CD8-positive, alpha-beta memory T cell (primary cell): Measurements from ENCODE around the gene AFAP1L1. TPM values are rescaled to one million over a fixed set of nuclear protein-coding genes. Genes with fewer than 3 reads are reported as not detected.

Source experiments
- CTCF ChIA-PET: fragments of 350-600 bp; sonication (Branson Sonifier 250); formaldehyde crosslinking; loops from one replicate; lab custom pipeline; 2021; ENCODE audit warnings: antibody characterized with exemption; lab: Charles Lee
- POLR2A ChIA-PET: fragments of 350-600 bp; sonication (Branson Sonifier 250); formaldehyde crosslinking; loops from one replicate; lab custom pipeline; 2021; ENCODE audit warnings: antibody characterized with exemption; lab: Charles Lee
- DNase-seq, 5 donors: peaks; one replicate each; pipeline versions ENCODE4 v3.0.0 to v3.0.0-alpha.2; 2020 to 2022; ENCODE audit warnings: mixed read lengths in 1 of 5
- H3K27ac ChIP-seq: one replicate; pipeline ENCODE4 v1.7.0; 2013; ENCODE audit warnings: low read depth, mild to moderate bottlenecking, low read length, moderate library complexity
- H3K27me3 ChIP-seq: 2 replicates; pipeline ENCODE4 v1.7.0; 2013; ENCODE audit warnings: low read length, mild to moderate bottlenecking; ENCODE audit not compliant: insufficient read depth, poor library complexity, severe bottlenecking
- H3K36me3 ChIP-seq: 2 replicates; pipeline ENCODE4 v1.7.0; 2013; ENCODE audit warnings: mild to moderate bottlenecking, low read length, moderate library complexity; ENCODE audit not compliant: insufficient read depth
- H3K4me1 ChIP-seq: 2 replicates; pipeline ENCODE4 v1.7.0; 2013; ENCODE audit warnings: mild to moderate bottlenecking, low read length, moderate library complexity; ENCODE audit not compliant: insufficient read depth
- H3K4me3 ChIP-seq: 2 replicates; pipeline ENCODE4 v1.7.0; 2013; ENCODE audit warnings: mild to moderate bottlenecking, low read length
- H3K9me3 ChIP-seq: 2 replicates; pipeline ENCODE4 v1.7.0; 2013; ENCODE audit warnings: mild to moderate bottlenecking, low read length
- H3K27ac Mint-ChIP-seq, 8 donors: one replicate each; pipeline ENCODE4 v1.8.0; 2020 to 2021; ENCODE audit warnings: mixed read lengths in 8 of 8, mild to moderate bottlenecking in 6 of 8, inconsistent platforms in 3 of 8, moderate library complexity in 3 of 8
- H3K27me3 Mint-ChIP-seq, 2 donors: one replicate each; pipeline ENCODE4 v1.8.0; 2020 to 2021; ENCODE audit warnings: mixed read lengths in 2 of 2, mild to moderate bottlenecking in 1 of 2, moderate library complexity in 1 of 2
- H3K36me3 Mint-ChIP-seq, 3 donors: one replicate each; pipeline ENCODE4 v1.8.0; 2020 to 2021; ENCODE audit warnings: mixed read lengths in 3 of 3, inconsistent platforms in 1 of 3, mild to moderate bottlenecking in 1 of 3
- H3K4me1 Mint-ChIP-seq, 3 donors: one replicate each; pipeline ENCODE4 v1.8.0; 2020 to 2021; ENCODE audit warnings: mixed read lengths in 3 of 3, inconsistent platforms in 1 of 3, mild to moderate bottlenecking in 1 of 3
- H3K4me3 Mint-ChIP-seq, 7 donors: one replicate each; pipeline ENCODE4 v1.8.0; 2020 to 2021; ENCODE audit warnings: mixed read lengths in 7 of 7, mild to moderate bottlenecking in 6 of 7, moderate library complexity in 4 of 7, inconsistent platforms in 2 of 7
- H3K9me3 Mint-ChIP-seq, 5 donors: one replicate each; pipeline ENCODE4 v1.8.0; 2020 to 2022; ENCODE audit warnings: mixed read lengths in 5 of 5, mild to moderate bottlenecking in 3 of 5, moderate library complexity in 2 of 5, inconsistent platforms in 1 of 5
- polyA plus RNA-seq: library from polyadenylated mRNA; unstranded; fragments of 300-500 nt; fragmentation: Illumina TruSeq; gene quantifications from one replicate; pipeline ENCODE4 v1.2.3, GENCODE V29; 2021
- total RNA-seq, 2 experiments: library from RNA; stranded (reverse); gene quantifications; one replicate each; pipeline ENCODE4 v1.2.3, GENCODE V29; 2021

The AFAP1L1 gene
- total RNA-seq (under 1 TPM in 1 of 2 experiments, not detected in 1; 0.18 TPM), polyA plus RNA-seq (not detected)

DNA sequence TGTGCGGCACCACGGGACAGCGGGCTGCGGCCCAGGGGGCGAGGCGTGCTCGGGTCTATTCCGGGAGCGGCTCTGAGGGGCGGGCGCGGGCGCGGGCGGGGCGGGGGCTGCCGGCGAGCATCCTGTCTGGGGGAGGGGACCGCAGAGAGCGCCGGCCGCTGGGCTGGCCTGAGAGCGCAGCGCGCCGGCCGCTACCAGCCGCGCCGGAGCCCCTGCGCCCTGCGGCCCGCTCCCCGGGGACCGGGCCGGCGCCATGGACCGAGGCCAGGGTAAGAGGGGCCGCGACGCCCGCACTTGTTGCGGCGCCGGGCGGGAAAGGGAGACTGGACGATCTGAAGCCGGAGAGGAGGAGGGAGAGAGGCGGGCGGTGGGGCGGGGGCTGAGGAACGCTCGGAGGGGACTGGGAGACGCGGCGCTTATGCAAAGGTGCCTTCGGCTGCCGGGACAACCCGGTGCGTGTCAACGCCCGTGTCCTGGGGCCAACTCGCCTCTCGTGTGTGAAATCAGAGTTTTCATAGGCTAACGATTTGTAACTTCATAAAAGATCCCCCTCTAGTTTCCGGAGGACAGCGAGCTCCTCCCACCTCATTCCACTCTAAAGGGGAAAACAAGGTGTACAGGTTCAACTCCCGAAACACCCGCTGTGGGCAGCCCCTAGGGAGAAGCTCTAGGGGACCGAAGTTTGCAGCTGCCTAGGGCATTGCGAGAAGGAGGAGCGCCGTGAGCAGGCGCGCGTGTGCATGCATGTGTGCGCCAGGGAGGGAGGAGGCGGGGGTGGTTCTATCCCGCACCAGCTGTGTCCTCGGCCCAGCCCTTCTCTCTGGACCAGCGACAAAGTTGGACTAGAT lies at the start of gene AFAP1L1:
Gene AFAP1L1 (plus strand): TSS at position 144 of the 848 bp plus-strand sequence. CDS start 110 bp downstream, at position 254.
- peaks cover 0 to 9% (median 0%) of the 10 kb centered on the region in 3 donors for H3K36me3 Mint-ChIP-seq
- H3K27me3 ChIP-seq: peaks cover 5% of the 10 kb centered on the region
- peaks cover 0 to 23% (median 13%) of the 10 kb centered on the region in 5 donors for H3K9me3 Mint-ChIP-seq
- peak in 1 of 5 donors; percentile 30 for DNase-seq
- peaks cover 5% of the 10 kb centered on the region for H3K9me3 ChIP-seq
- peak within 1 kb of the TSS; percentile 37 for H3K4me3 ChIP-seq
- H3K27ac ChIP-seq: no peak within 1 kb of the TSS
- peaks cover 7 to 10% (median 7%) of the 10 kb centered on the region in 3 donors for H3K4me1 Mint-ChIP-seq
- peak within 1 kb of the TSS in 2 of 8 donors; percentile 3 to 14 for H3K27ac Mint-ChIP-seq
- ChIA-PET CTCF (no interaction called here), POLR2A (no interaction called here)
- H3K4me3 Mint-ChIP-seq: peak within 1 kb of the TSS; percentile 65 to 88 (median 82)
- peaks cover 47 to 69% of the 10 kb centered on the region in 2 donors for H3K27me3 Mint-ChIP-seq
- no peaks in the 10 kb centered on the region for H3K36me3 ChIP-seq
- H3K4me1 ChIP-seq: no peaks in the 10 kb centered on the region

DNA sequence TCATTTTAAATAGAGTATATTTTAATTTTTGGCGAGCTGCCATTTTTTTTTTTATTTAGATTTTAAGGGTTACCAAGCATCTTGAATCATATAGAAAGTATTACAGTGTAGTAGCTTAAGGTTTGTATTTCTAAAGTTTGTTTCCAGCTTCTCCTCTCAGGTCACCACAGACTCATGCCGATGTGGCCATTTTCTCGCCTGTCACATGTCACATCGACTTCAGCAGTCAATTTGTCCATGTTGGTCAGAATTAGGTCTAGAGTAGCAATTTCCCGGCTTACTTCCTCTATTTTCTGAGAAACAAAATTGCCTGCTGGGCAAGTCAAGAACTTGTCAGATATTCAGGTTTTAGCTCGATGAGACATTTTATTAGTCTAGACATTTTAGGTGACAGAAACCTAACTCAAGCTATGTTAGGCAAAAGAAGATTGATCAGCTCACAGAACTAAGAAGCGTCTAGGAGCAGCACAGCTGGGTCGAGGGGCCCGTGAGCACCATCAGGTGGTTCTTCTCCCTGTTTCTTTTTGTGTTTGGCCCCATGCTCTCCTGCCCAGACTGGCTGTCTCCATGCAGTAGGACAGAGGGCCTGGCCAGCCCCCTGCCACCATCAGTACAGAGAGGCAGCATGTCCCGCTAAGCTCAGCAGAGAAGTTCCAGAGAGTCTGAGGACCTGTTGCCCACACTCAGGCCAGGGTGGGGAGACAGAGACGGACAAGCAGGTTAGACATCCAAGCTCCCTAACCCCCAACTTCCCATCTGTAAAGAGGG lies 48.4 kb upstream of the AFAP1L1 start:
- Histone ChIP-seq H3K4me1 (no peaks in the 10 kb centered on the region), H3K27ac (no peak overlapping the region), H3K4me3 (no peak overlapping the region), H3K36me3 (no peaks in the 10 kb centered on the region), H3K9me3 (no peaks in the 10 kb centered on the region), H3K27me3 (no peaks in the 10 kb centered on the region)
- Mint-ChIP-seq H3K36me3 (no peaks in the 10 kb centered on the region), H3K4me3 (no peak overlapping the region), H3K27me3 (peaks cover 4 to 6% of the 10 kb centered on the region in 2 donors), H3K4me1 (no peaks in the 10 kb centered on the region), H3K27ac (peak overlapping the region in 1 of 8 donors; percentile 25), H3K9me3 (no peaks in the 10 kb centered on the region)
- CTCF ChIA-PET: interaction anchor here (0.9 to 1.5 kb wide), 4 partner anchors 9 to 83 kb away, joined by 3 read pairs; no protein-coding TSS in a partner anchor
- no peak for DNase-seq
- POLR2A ChIA-PET: no interaction called here

DNA sequence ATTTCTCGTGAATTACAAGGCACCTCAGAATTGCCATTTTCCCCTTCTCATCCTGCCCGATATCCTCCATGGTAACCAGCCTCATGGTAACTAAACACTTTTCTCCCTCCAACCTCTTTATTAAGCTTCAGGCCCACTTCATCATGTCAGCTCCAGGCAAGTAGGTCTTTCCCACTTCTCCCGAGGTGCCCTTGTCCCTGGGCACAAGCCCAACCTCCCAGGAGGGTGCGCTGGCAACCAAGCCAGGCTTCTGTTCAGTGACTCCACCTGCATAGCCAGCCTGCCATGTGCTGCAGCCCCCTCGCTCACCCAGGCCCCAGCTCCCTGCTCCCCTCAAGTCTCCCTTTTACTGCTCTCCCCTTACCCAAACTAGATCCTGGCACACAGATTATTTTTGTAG lies 47.4 kb upstream of the AFAP1L1 start:
- DNase-seq: no peak
- no peaks in the 10 kb centered on the region for H3K9me3 Mint-ChIP-seq
- no peak overlapping the region for H3K27ac ChIP-seq
- H3K9me3 ChIP-seq: no peaks in the 10 kb centered on the region
- no peak overlapping the region for H3K4me3 Mint-ChIP-seq
- peaks cover 4 to 9% of the 10 kb centered on the region in 2 donors for H3K27me3 Mint-ChIP-seq
- no peak overlapping the region for H3K4me3 ChIP-seq
- no peaks in the 10 kb centered on the region for H3K27me3 ChIP-seq
- H3K4me1 ChIP-seq: no peaks in the 10 kb centered on the region
- ChIA-PET POLR2A (no interaction called here), CTCF (interaction anchor here (0.9 kb wide), 1 partner anchor 17 kb away, joined by 3 read pairs; no protein-coding TSS in a partner anchor)
- no peaks in the 10 kb centered on the region for H3K36me3 Mint-ChIP-seq
- no peaks in the 10 kb centered on the region for H3K4me1 Mint-ChIP-seq
- H3K27ac Mint-ChIP-seq: peak overlapping the region in 1 of 8 donors; percentile 48
- no peaks in the 10 kb centered on the region for H3K36me3 ChIP-seq

DNA sequence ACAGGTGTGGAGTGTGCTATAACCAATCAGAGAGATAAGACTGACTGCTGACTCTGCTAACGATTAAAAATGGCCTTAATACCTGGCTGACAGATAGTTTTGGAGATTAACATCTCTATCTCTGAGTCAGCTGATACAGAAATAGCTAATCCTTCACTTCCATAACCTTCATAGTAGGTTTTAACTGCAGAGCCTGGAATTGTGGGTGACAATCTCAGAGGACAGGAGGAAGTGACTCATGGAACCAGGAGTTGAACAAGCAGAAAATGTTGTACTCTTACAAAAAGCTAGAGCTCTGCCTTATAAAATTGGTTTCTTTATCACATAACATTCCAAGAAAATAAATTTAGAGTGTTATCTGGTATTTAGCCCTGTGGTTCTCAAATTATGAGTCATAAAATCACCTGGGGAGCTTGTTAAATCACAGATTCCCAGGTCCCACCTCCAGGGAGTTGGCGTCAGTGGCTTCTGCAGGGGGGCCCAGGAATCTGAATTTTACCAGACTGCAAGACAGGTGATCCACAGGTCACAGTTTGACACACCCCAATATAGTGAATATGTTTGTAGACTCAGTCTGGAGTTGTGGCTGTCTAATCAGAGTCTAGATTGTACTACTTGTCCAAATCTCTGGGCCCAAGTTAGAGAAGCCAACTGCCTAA lies 44.4 kb upstream of the AFAP1L1 start:
- Histone ChIP-seq H3K27me3 (no peaks in the 10 kb centered on the region), H3K4me1 (no peaks in the 10 kb centered on the region), H3K36me3 (no peaks in the 10 kb centered on the region), H3K9me3 (no peaks in the 10 kb centered on the region), H3K27ac (no peak overlapping the region), H3K4me3 (no peak overlapping the region)
- CTCF ChIA-PET: no interaction called here
- H3K4me1 Mint-ChIP-seq: no peaks in the 10 kb centered on the region
- H3K9me3 Mint-ChIP-seq: no peaks in the 10 kb centered on the region
- H3K36me3 Mint-ChIP-seq: no peaks in the 10 kb centered on the region
- no peak for DNase-seq
- POLR2A ChIA-PET: no interaction called here
- peaks cover 9 to 21% of the 10 kb centered on the region in 2 donors for H3K27me3 Mint-ChIP-seq
- no peak overlapping the region for H3K4me3 Mint-ChIP-seq
- no peak overlapping the region for H3K27ac Mint-ChIP-seq

DNA sequence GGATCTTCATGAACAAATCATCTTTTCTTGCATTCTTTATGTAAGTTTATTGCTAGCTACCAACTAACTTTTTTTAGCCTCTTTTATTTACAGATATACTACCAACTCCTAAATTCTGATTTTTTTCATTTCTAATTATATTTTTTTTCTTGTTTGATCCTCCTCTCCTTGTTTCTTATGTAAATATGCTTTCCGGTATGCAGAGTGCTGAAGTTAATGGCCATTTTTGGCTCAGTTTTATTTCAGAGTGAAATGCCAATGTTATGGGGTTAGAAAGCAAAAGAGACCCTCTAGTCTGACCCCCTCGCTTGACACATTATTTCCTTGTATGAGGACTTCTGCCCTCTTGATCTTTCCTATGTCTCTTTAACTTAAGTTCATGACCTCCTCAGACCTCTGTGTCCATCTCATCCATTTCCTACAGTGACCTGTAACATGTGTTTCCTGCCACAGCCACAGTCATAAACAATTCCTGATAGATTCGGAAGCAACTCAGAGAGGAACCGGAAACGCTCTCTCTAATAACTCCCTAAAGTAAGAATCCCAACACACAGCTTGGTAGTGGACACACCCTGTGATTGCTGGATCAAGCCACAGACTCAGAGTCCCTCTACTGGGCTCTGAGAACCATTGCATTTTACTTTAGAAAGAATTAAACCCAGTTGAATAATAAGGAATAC lies 42.9 kb upstream of the AFAP1L1 start:
- H3K4me1 Mint-ChIP-seq: no peaks in the 10 kb centered on the region
- CTCF ChIA-PET: interaction anchor here (1.4 kb wide), 1 partner anchor 11 kb away, joined by 4 read pairs; no protein-coding TSS in a partner anchor
- POLR2A ChIA-PET: no interaction called here
- Histone ChIP-seq H3K4me1 (no peaks in the 10 kb centered on the region), H3K27me3 (no peaks in the 10 kb centered on the region), H3K9me3 (no peaks in the 10 kb centered on the region), H3K4me3 (no peak overlapping the region), H3K36me3 (no peaks in the 10 kb centered on the region), H3K27ac (no peak overlapping the region)
- no peaks in the 10 kb centered on the region for H3K36me3 Mint-ChIP-seq
- DNase-seq: no peak
- H3K27me3 Mint-ChIP-seq: peaks cover 18 to 31% of the 10 kb centered on the region in 2 donors
- no peak overlapping the region for H3K4me3 Mint-ChIP-seq
- H3K27ac Mint-ChIP-seq: peak overlapping the region in 1 of 8 donors; percentile 6
- no peaks in the 10 kb centered on the region for H3K9me3 Mint-ChIP-seq

DNA sequence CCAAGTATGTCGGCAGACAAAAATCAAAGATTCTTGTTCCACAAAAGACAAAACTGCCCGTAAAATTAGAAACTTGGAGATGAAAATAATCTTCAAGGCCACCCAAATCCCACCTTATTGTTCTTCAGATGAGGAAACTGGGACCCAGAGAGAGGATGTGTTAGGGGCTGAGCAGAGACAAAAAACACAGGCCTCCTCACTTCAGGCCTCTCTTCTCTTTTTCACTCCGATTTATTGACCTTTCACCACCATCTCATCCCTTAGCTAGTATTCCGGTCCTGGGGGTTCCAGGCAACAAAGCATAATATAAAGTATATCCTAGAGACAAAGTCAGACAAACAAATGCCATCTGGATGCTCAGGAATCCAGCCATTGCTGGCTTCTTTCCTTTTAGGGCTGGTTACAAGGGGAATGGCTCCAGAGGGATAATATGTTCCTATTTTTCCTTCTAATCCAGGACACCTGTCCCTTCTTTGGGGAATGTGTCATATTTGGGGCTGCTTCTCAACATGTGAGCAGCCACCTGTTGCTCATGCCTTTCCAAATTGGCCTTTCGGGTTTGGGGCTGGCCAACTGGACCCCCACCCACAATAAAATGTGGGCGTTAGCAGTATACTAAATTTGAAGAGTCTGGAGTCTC lies 42.2 kb upstream of the AFAP1L1 start:
- Histone ChIP-seq H3K27me3 (no peaks in the 10 kb centered on the region), H3K27ac (no peak overlapping the region), H3K36me3 (no peaks in the 10 kb centered on the region), H3K4me1 (no peaks in the 10 kb centered on the region), H3K4me3 (no peak overlapping the region), H3K9me3 (no peaks in the 10 kb centered on the region)
- no peak overlapping the region for H3K27ac Mint-ChIP-seq
- CTCF ChIA-PET: interaction anchor here (1.4 kb wide), 1 partner anchor 12 kb away, joined by 4 read pairs; no protein-coding TSS in a partner anchor
- H3K36me3 Mint-ChIP-seq: no peaks in the 10 kb centered on the region
- H3K4me3 Mint-ChIP-seq: no peak overlapping the region
- no peaks in the 10 kb centered on the region for H3K4me1 Mint-ChIP-seq
- H3K27me3 Mint-ChIP-seq: peaks cover 19 to 38% of the 10 kb centered on the region in 2 donors
- POLR2A ChIA-PET: no interaction called here
- no peaks in the 10 kb centered on the region for H3K9me3 Mint-ChIP-seq
- no peak for DNase-seq

DNA sequence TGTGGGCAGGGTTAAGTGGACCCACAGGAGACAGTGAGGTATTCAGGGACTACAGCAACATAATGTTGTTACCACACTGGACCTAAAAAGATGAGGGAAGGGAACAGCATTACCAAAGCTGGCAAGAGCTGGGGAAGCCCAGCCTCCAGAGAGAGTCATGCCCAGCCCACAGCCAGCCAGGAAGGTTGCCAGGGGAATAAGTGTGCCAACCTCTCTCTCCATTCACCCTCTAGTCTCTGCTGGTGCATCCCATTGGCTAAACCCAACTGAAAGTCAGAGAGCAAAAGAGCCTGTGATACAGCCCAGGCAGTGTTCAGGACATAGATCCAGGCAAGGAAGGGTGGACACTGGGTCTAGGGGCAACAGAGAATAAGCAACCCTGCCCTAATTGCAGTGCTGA lies 35.8 kb upstream of the AFAP1L1 start:
- Mint-ChIP-seq H3K27me3 (peaks cover 18 to 35% of the 10 kb centered on the region in 2 donors), H3K4me1 (peaks cover 8 to 29% (median 20%) of the 10 kb centered on the region in 3 donors), H3K4me3 (peak overlapping the region in 1 of 7 donors; percentile 52), H3K36me3 (peaks cover 0 to 4% (median 0%) of the 10 kb centered on the region in 3 donors), H3K27ac (peak overlapping the region in 1 of 8 donors; percentile 89), H3K9me3 (no peaks in the 10 kb centered on the region)
- Histone ChIP-seq H3K4me3 (no peak overlapping the region), H3K27ac (no peak overlapping the region), H3K27me3 (no peaks in the 10 kb centered on the region), H3K36me3 (no peaks in the 10 kb centered on the region), H3K9me3 (no peaks in the 10 kb centered on the region), H3K4me1 (peaks cover 20% of the 10 kb centered on the region)
- ChIA-PET CTCF (interaction anchor here (1.3 kb wide), 1 partner anchor 95 kb away, joined by 3 read pairs; the partner anchor contains the start of gene ABLIM3), POLR2A (no interaction called here)
- DNase-seq: no peak
